Large intestine (tissue), 3 donors: Measurements from ENCODE around the gene DHCR24. TPM values are rescaled to one million over a fixed set of nuclear protein-coding genes. Genes with fewer than 3 reads are reported as not detected.

Experiments used
- DNase-seq, 2 donors: peaks; one replicate each; pipeline versions ENCODE4 v3.0.0 to v3.0.0-alpha.2; 2013
- H3K27ac ChIP-seq: one replicate; pipeline ENCODE4 v1.5.1; 2013; ENCODE audit warnings: low read length
- H3K27me3 ChIP-seq: 2 replicates; pipeline ENCODE4 v1.6.1; 2013; ENCODE audit warnings: low read length; ENCODE audit not compliant: control insufficient read depth, insufficient read depth
- H3K36me3 ChIP-seq: 2 replicates; pipeline ENCODE4 v1.6.1; 2013; ENCODE audit warnings: low read length; ENCODE audit not compliant: control insufficient read depth, insufficient read depth
- H3K4me1 ChIP-seq: one replicate; pipeline ENCODE4 v1.6.1; 2013; ENCODE audit warnings: low read length; ENCODE audit not compliant: control insufficient read depth, insufficient read depth
- H3K4me3 ChIP-seq: one replicate; pipeline ENCODE4 v1.5.1; 2013; ENCODE audit warnings: low read length
- H3K9me3 ChIP-seq: one replicate; pipeline ENCODE4 v1.6.1; 2013; ENCODE audit warnings: mild to moderate bottlenecking, low read depth, low read length, moderate library complexity; ENCODE audit not compliant: control insufficient read depth
- WGBS: methylation state at CpG from one replicate; pipeline ENCODE4 v1.1.5; 2013; ENCODE audit warnings: low lambda C conversion rate; ENCODE audit not compliant: insufficient coverage; 5-methylcytosine and 5-hydroxymethylcytosine counted together
- polyA plus RNA-seq: library from polyadenylated mRNA; unstranded; fragments of 120-200 nt; gene quantifications from one replicate; pipeline ENCODE4 v1.2.1, GENCODE V29; 2013

The DHCR24 gene
- polyA plus RNA-seq, 1 donor: 36.0 TPM

GRCh38 chr1:54835131-54835898 is 51.7 kb downstream of the DHCR24 start:
- no CpG with 5 or more reads among the region's 6 CpGs for WGBS
- DNase-seq: no peak

GRCh38 chr1:54834007-54834541 is 52.9 kb downstream of the DHCR24 start:
- Histone ChIP-seq H3K9me3 (peaks cover 14% of the 10 kb centered on the region), H3K27me3 (no peaks in the 10 kb centered on the region), H3K36me3 (no peaks in the 10 kb centered on the region), H3K4me3 (no peak overlapping the region), H3K4me1 (no peaks in the 10 kb centered on the region), H3K27ac (no peak overlapping the region)
- whole genome bisulfite sequencing: no CpG with 5 or more reads among the region's 1 CpG
- DNase-seq: no peak

More at GRCh38 chr1:54835131-54835898, 51.7 kb downstream of the DHCR24 start:
- H3K27ac ChIP-seq: no peak overlapping the region
- H3K36me3 ChIP-seq: no peaks in the 10 kb centered on the region
- H3K9me3 ChIP-seq: peaks cover 14% of the 10 kb centered on the region
- H3K4me3 ChIP-seq: no peak overlapping the region
- no peaks in the 10 kb centered on the region for H3K27me3 ChIP-seq
- no peaks in the 10 kb centered on the region for H3K4me1 ChIP-seq

GRCh38 chr1:54833121-54833520 is 53.9 kb downstream of the DHCR24 start:
- WGBS: no CpG with 5 or more reads among the region's 9 CpGs
- Histone ChIP-seq H3K4me3 (no peak overlapping the region), H3K9me3 (peaks cover 21% of the 10 kb centered on the region), H3K36me3 (no peaks in the 10 kb centered on the region), H3K27ac (no peak overlapping the region), H3K27me3 (no peaks in the 10 kb centered on the region), H3K4me1 (no peaks in the 10 kb centered on the region)
- DNase-seq: no peak

- Histone ChIP-seq H3K36me3 (peaks cover 6% of the 10 kb centered on the region), H3K27me3 (no peaks in the 10 kb centered on the region), H3K9me3 (peaks cover 48% of the 10 kb centered on the region), H3K27ac (no peak overlapping the region), H3K4me3 (no peak overlapping the region), H3K4me1 (no peaks in the 10 kb centered on the region)
- WGBS: no CpG with 5 or more reads among the region's 4 CpGs
- DNase-seq: no peak
These were observed 60.7 kb downstream of the DHCR24 start for GRCh38 chr1:54826226-54826816.

GRCh38 chr1:54825696-54826095 is 61.3 kb downstream of the DHCR24 start:
- peaks cover 6% of the 10 kb centered on the region for H3K36me3 ChIP-seq
- WGBS: no CpG with 5 or more reads among the region's 5 CpGs
- H3K27me3 ChIP-seq: no peaks in the 10 kb centered on the region
- no peaks in the 10 kb centered on the region for H3K4me1 ChIP-seq
- no peak overlapping the region for H3K4me3 ChIP-seq
- DNase-seq: no peak
- no peak overlapping the region for H3K27ac ChIP-seq
- H3K9me3 ChIP-seq: peaks cover 44% of the 10 kb centered on the region

GRCh38 chr1:54823670-54824069 is 63.3 kb downstream of the DHCR24 start:
- 70% methylated on average over 1 of the region's 3 CpGs for WGBS
- DNase-seq: no peak
- Histone ChIP-seq H3K27ac (no peak overlapping the region), H3K36me3 (peaks cover 8% of the 10 kb centered on the region), H3K9me3 (peaks cover 42% of the 10 kb centered on the region), H3K4me3 (no peak overlapping the region), H3K27me3 (no peaks in the 10 kb centered on the region), H3K4me1 (no peaks in the 10 kb centered on the region)

- DNase-seq: no peak
These were observed 67.3 kb downstream of the DHCR24 start for GRCh38 chr1:54819733-54820132.

GRCh38 chr1:54819195-54819536 is 67.8 kb downstream of the DHCR24 start:
- Histone ChIP-seq H3K4me1 (peaks cover 20% of the 10 kb centered on the region), H3K4me3 (no peak overlapping the region), H3K27me3 (no peaks in the 10 kb centered on the region), H3K9me3 (peaks cover 21% of the 10 kb centered on the region), H3K27ac (no peak overlapping the region), H3K36me3 (peaks cover 2% of the 10 kb centered on the region)
- no peak for DNase-seq
- no CpG with 5 or more reads among the region's 4 CpGs for WGBS

More at GRCh38 chr1:54819733-54820132, 67.3 kb downstream of the DHCR24 start:
- Histone ChIP-seq H3K36me3 (peaks cover 2% of the 10 kb centered on the region), H3K27me3 (no peaks in the 10 kb centered on the region), H3K4me1 (peaks cover 14% of the 10 kb centered on the region), H3K9me3 (peaks cover 26% of the 10 kb centered on the region), H3K4me3 (no peak overlapping the region), H3K27ac (no peak overlapping the region)

GRCh38 chr1:54818461-54819194 is 68.4 kb downstream of the DHCR24 start:
- no peaks in the 10 kb centered on the region for H3K27me3 ChIP-seq
- WGBS: no CpG with 5 or more reads among the region's 5 CpGs
- peaks cover 16% of the 10 kb centered on the region for H3K9me3 ChIP-seq
- peaks cover 2% of the 10 kb centered on the region for H3K36me3 ChIP-seq
- peaks cover 25% of the 10 kb centered on the region for H3K4me1 ChIP-seq
- no peak overlapping the region for H3K4me3 ChIP-seq
- no peak for DNase-seq
- H3K27ac ChIP-seq: no peak overlapping the region

GRCh38 chr1:54816951-54817350 is 70.0 kb downstream of the DHCR24 start:
- DNase-seq: no peak
- Histone ChIP-seq H3K27ac (no peak overlapping the region), H3K27me3 (no peaks in the 10 kb centered on the region), H3K36me3 (peaks cover 2% of the 10 kb centered on the region), H3K4me1 (peaks cover 34% of the 10 kb centered on the region), H3K4me3 (no peak overlapping the region), H3K9me3 (peaks cover 7% of the 10 kb centered on the region)
- WGBS: no CpG with 5 or more reads among the region's 13 CpGs
